Ovary (tissue), 9 donors: ENCODE measurements around the gene BST1. TPM values are rescaled to one million over a fixed set of nuclear protein-coding genes. Genes with fewer than 3 reads are reported as not detected.

ENCODE experiments used
- DNase-seq, 5 donors: peaks; one replicate each; pipeline ENCODE4 v3.0.0-alpha.2; 2019 to 2020
- H3K27ac ChIP-seq, 2 donors: fragments of 200-600 bp; one replicate each; pipeline versions ENCODE4 v1.5.1 to v1.8.0; 2019 to 2022
- H3K27me3 ChIP-seq: fragments of 200-600 bp; one replicate; pipeline ENCODE4 v1.8.0; 2022
- H3K36me3 ChIP-seq: fragments of 200-600 bp; sonication (generic); one replicate; pipeline ENCODE4 v1.5.1; 2019
- H3K4me1 ChIP-seq: one replicate; pipeline ENCODE4 v1.8.1; 2013; ENCODE audit warnings: mild to moderate bottlenecking, moderate library complexity; ENCODE audit not compliant: insufficient read depth
- H3K4me3 ChIP-seq: fragments of 200-600 bp; sonication (generic); one replicate; pipeline ENCODE4 v1.5.1; 2017
- H3K9me3 ChIP-seq, 2 donors: fragments of 200-600 bp in 1 of 2; sonication (generic) in 1 of 2; one replicate each; pipeline versions ENCODE4 v1.5.1 to v1.8.1; 2013 to 2019; ENCODE audit warnings: mild to moderate bottlenecking in 1 of 2, moderate library complexity in 1 of 2
- CTCF ChIP-seq, 3 donors: fragments of 450-650 bp in 2 of 3; fragments of 200-600 bp in 1 of 3; IDR thresholded peaks; one replicate each; pipeline versions ENCODE4 v1.5.1 to v1.8.0; 2016 to 2022; ENCODE audit warnings: antibody characterized with exemption in 3 of 3, mild to moderate bottlenecking in 1 of 3
- EP300 ChIP-seq: sonication (generic); formaldehyde crosslinking; IDR thresholded peaks from one replicate; pipeline ENCODE4 v1.6.1; 2017; ENCODE audit warnings: antibody characterized with exemption
- POLR2A ChIP-seq: fragments of 450-650 bp; IDR thresholded peaks from one replicate; pipeline ENCODE4 v1.6.1; 2017; ENCODE audit warnings: antibody characterized with exemption, mild to moderate bottlenecking, moderate library complexity
- WGBS, 3 donors: extraction: QIAGEN DNeasy Blood & Tissue Kit in 1 of 3; methylation state at CpG; one replicate each; pipeline versions ENCODE4 v1.1.5 to v1.1.7; 2013 to 2017; 5-methylcytosine and 5-hydroxymethylcytosine counted together
- intact Hi-C, 4 donors: fragments of 100-400 bp; cut with DNase I; formaldehyde crosslinking; loops; one replicate each; pipeline versions ENCODE4 v1.11.0 to v1.15.1; 2022 to 2023
- polyA plus RNA-seq, 2 donors: library from polyadenylated mRNA; stranded (reverse); fragments of 200-250 nt in 1 of 2; fragments of 350-450 nt in 1 of 2; fragmentation: Illumina TruSeq in 1 of 2; extraction: RNeasy Lipid Tissue Mini Kit (QIAGEN cat#74804) in 1 of 2; gene quantifications; one replicate each; pipeline ENCODE4 v1.2.3, GENCODE V29; 2013 to 2014
- total RNA-seq, 7 donors: library from RNA; depleted of rRNA in 2 of 7; stranded (reverse); fragments of >200 nt in 2 of 7; fragmentation: NEBNext Ultra II Directional in 3 of 7; extraction: Animal tissue kit (Norgen Biotek cat#: 25700) in 3 of 7; gene quantifications; one replicate each; pipeline versions ENCODE4 v1.1.0 to v1.2.4, GENCODE V29; 2016 to 2023
- donor health status: DM: no; HTN: no; CAD: no; lungs with moderate emphysema.
- donor health status: DM: no; HTN: no; CAD: no.
- donor health status: Bipolar disorder and iron deficiency.
- donor health status: DM: yes; HTN: yes; CAD: no.
- donor health status: DM: no; HTN: no; CAD: no.
- donor health status: DM: yes; HTN: yes; CAD: no.

BST1 gene
- total and polyA plus RNA-seq, 9 donors = 5.6 to 18.5 (median 7.5) TPM

- Histone ChIP-seq H3K9me3 (no peaks in the 10 kb centered on the region), H3K36me3 (no peaks in the 10 kb centered on the region), H3K4me3 (no peak overlapping the region), H3K27me3 (no peaks in the 10 kb centered on the region), H3K4me1 (peaks cover 2% of the 10 kb centered on the region), H3K27ac (no peak overlapping the region)
- DNase-seq = no peak
- TF ChIP-seq CTCF (IDR thresholded peaks at IDR 0.05) (no peak), POLR2A (no peak), EP300 (no peak)
- intact Hi-C loops = no loop called here
- 71 to 82% (median 77%) methylated on average over 2 of the region's 2 CpGs for WGBS, 3 donors
Measured at GRCh38 chr4:15683143-15683495, 19.7 kb upstream of the BST1 start.

DNA sequence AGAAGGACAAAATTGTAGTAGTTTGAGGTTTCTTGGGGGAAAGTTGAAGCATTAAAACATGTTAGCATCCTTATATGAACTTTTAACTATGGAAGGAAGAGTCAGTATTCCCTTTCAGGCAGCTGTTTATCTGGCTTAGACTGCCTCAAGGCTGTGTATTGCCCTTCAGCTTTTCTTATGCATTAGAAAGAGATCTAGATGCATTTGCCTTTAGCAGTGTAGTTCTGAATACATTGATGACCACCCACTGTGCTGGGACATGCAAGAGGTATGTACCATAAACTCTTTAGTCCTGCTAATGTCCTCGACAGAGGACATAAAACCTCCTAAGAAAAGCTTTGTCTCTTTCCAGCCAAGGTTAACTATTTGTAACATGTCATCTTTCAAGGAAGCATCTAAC is 18.4 kb upstream of the BST1 start:
- H3K36me3 ChIP-seq = no peaks in the 10 kb centered on the region
- H3K27ac ChIP-seq = no peak overlapping the region
- TF ChIP-seq POLR2A = no peak
- no peak for TF ChIP-seq CTCF (IDR thresholded peaks at IDR 0.05)
- no peak for TF ChIP-seq EP300
- WGBS, 3 donors = 86 to 88% (median 88%) methylated on average over 1 of the region's 1 CpG
- DNase-seq = no peak
- no peak overlapping the region for H3K4me3 ChIP-seq
- H3K4me1 ChIP-seq = peaks cover 2% of the 10 kb centered on the region
- H3K27me3 ChIP-seq = no peaks in the 10 kb centered on the region
- no peaks in the 10 kb centered on the region for H3K9me3 ChIP-seq
- intact Hi-C loops = no loop called here

- H3K9me3 ChIP-seq = no peaks in the 10 kb centered on the region
- 42 to 62% (median 56%) methylated on average over 5 of the region's 5 CpGs for WGBS, 3 donors
- no peak for TF ChIP-seq POLR2A
- no peak for TF ChIP-seq EP300
- no peak for TF ChIP-seq CTCF (IDR thresholded peaks at IDR 0.05)
- H3K4me1 ChIP-seq = peaks cover 1% of the 10 kb centered on the region
- H3K4me3 ChIP-seq = no peak overlapping the region
- no peak overlapping the region for H3K27ac ChIP-seq
- no peak for DNase-seq
- H3K36me3 ChIP-seq = no peaks in the 10 kb centered on the region
- intact Hi-C loops = no loop called here
- H3K27me3 ChIP-seq = no peaks in the 10 kb centered on the region
Measured at GRCh38 chr4:15688051-15688450, 14.8 kb upstream of the BST1 start.

DNA sequence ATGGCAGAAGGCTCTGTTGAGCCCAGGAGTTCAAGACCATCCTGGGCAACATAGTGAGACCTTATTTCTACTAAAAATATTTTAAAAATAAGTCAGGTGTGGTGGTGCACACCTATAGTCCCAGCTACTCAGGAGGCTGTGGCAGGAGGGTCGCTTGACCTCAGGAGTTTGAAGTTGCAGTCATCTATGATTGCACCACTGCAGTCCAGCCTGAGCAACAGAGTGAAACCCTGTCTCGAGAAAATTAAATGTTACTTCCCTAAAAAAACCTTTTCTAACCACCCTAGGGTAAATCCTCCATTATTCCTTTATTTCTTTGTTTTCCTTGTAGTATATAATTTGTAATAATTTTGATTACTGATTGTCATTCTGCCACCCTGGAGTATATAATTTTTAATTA is 13.3 kb upstream of the BST1 start:
- no peak for DNase-seq
- Histone ChIP-seq H3K4me3 (no peak overlapping the region), H3K4me1 (peaks cover 1% of the 10 kb centered on the region), H3K27me3 (no peaks in the 10 kb centered on the region), H3K36me3 (no peaks in the 10 kb centered on the region), H3K9me3 (no peaks in the 10 kb centered on the region), H3K27ac (no peak overlapping the region)
- intact Hi-C loops = no loop called here
- no peak for TF ChIP-seq POLR2A
- TF ChIP-seq EP300 = no peak
- WGBS, 3 donors = 94 to 99% (median 97%) methylated on average over 2 of the region's 2 CpGs

DNA sequence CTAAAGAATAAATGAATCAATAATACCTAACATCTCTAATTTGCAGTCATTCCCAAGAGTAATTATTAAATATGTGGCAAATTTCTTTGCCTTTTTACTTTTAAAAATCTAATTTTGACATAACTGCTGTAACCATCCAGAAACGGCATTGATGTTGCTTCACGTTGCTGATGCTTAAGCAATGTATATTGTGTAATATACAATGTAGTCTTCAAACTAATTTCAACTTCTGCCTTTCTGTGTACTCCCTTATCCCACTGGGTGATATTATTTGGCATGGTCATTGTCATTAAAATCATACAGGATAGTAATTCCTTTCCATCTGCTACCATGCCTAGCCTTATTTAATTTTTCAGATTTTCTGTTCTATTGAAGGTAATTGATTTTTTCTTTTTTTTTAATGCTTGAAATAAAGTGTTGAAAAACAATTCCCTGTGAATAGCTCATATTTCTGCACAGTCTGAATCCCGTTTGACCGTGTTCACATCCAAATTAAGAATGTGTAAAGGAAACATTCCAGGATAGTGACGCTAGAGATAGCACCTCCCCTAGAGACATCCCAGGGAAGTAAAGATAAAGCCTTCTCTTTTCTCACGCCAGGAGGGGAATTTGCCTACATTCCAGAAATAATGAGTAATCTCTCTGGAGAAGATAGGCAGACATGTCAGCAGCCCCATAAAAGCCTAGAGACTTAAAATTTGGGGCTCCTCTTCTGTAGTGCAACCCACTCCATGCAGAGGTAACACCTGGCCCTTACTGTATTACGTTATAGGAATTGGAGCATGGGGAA is 12.7 kb upstream of the BST1 start:
- Histone ChIP-seq H3K4me1 (peaks cover 1% of the 10 kb centered on the region), H3K27me3 (no peaks in the 10 kb centered on the region), H3K4me3 (no peak overlapping the region), H3K27ac (no peak overlapping the region), H3K36me3 (no peaks in the 10 kb centered on the region), H3K9me3 (no peaks in the 10 kb centered on the region)
- TF ChIP-seq EP300 = no peak
- TF ChIP-seq POLR2A = no peak
- 15 to 24% (median 21%) methylated on average over 7 of the region's 7 CpGs for WGBS, 3 donors
- intact Hi-C loops = no loop called here
- DNase-seq = no peak
